Measurements from ENCODE around the gene VGLL1. TPM values are rescaled to one million over a fixed set of nuclear protein-coding genes. Genes with fewer than 3 reads are reported as not detected.

The VGLL1 gene, protein sequence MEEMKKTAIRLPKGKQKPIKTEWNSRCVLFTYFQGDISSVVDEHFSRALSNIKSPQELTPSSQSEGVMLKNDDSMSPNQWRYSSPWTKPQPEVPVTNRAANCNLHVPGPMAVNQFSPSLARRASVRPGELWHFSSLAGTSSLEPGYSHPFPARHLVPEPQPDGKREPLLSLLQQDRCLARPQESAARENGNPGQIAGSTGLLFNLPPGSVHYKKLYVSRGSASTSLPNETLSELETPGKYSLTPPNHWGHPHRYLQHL
- not detected for total RNA-seq

DNA sequence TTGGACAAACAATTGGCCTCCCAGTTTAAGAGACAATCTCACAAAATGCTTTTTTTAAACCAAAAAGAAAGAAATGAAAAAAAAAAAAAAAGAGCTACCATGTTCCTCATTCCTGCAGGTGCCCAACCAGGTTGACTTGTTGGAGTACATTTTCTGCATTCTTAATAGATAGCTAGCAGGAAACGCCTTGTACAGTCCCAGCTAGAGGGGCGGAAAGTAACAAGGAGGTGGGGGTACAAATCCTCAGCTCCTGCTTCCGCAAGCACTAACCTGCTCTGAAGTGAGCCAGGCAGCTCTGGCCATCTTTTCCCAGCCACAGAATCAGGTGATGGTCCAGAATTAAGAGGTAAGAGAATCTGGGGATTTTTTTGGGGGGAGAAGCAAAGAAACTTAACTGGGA is at the start of gene VGLL1:
VGLL1 (plus strand) TSS at position 265 of the 400 bp plus-strand sequence. CDS start 3,806 bp downstream, outside the sequence.
- H3K27ac ChIP-seq, result no peak within 1 kb of the TSS
- no peak for ATAC-seq (replicated peaks in 6 of 8)
- H3K4me1 ChIP-seq (replicated peaks in 1 of 2), result no peaks in the 10 kb centered on the region
- WGBS, 10 experiments, result 20 to 46% (median 41%) methylated on average over 2 to 3 of the region's 3 CpGs; no CpG with 5 or more reads in 7 of the 10 experiments
- no peak within 1 kb of the TSS for H3K4me3 ChIP-seq
- in situ Hi-C loops (cut with MboI; ENCODE audit: low pct_unique_long_range_greater_than_20kb in 2 of 9, low sequenced_read_pairs in 9 of 9, unreplicated experiment in 9 of 9), result no loop called here

DNA sequence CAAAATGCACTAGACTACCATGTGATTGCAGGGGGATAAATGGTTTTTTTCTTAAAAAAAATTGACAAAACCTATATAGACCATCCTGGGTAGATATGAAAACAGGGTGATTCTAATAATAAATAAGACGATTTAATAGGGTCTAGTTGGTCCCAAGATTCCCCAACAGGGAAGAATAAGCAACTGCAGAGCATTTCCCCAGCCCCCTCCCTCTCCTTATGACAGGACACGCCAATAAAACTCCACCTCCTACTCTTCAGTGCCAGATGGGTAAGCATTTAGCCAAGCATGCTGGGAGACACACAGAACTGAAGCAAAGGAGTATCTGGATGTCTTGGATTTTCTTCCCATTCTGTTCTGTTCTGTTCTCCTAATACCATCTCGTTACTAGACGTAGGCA is 44.4 kb upstream of the VGLL1 start, which contains the start of gene BRS3:
BRS3 (plus strand) TSS at position 301 of the 400 bp plus-strand sequence. CDS start 168 bp downstream, outside the sequence.
- no peak within 1 kb of the TSS for H3K4me3 ChIP-seq
- no peak within 1 kb of the TSS for H3K27ac ChIP-seq
- H3K4me1 ChIP-seq (replicated peaks in 1 of 2), result no peaks in the 10 kb centered on the region
- WGBS, 10 experiments, result 0 to 33% (median 24%) methylated on average over 1 to 4 of the region's 4 CpGs; no CpG with 5 or more reads in 7 of the 10 experiments
- in situ Hi-C loops (cut with MboI; ENCODE audit: low pct_unique_long_range_greater_than_20kb in 2 of 9, low sequenced_read_pairs in 9 of 9, unreplicated experiment in 9 of 9), result loop anchor here in 1 of 9 experiments (25.0 kb wide), 1 partner anchor 250 kb away; no protein-coding TSS in a partner anchor
- ATAC-seq (replicated peaks in 6 of 8), result no peak

DNA sequence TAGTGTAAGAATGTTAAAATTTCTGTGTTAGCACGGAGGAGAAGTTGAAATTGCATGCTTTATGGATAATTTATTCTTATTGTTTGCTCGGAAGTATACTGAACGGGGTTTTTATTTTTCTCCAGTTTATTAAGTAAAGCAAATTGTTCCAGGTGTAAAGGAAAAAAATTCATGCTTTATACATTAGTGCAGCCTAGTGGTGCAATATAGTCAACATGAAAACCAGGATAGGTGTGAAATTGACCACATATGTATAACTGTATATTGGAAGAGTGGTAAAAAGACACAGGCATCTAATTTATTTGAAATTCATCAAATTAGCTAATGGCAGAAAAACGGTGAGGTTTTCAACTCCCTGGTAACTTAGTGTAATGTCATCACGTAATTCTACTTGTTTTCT is 43.3 kb upstream of the VGLL1 start:
- in situ Hi-C loops (cut with MboI; ENCODE audit: low pct_unique_long_range_greater_than_20kb in 2 of 9, low sequenced_read_pairs in 9 of 9, unreplicated experiment in 9 of 9), result loop anchor here in 1 of 9 experiments (25.0 kb wide), 1 partner anchor 251 kb away; no protein-coding TSS in a partner anchor
- 0 to 73% (median 34%) methylated on average over 2 to 5 of the region's 5 CpGs; no CpG with 5 or more reads in 4 of the 10 experiments for WGBS, 10 experiments
- no peaks in the 10 kb centered on the region for H3K4me1 ChIP-seq (replicated peaks in 1 of 2)
- no peak for ATAC-seq (replicated peaks in 6 of 8)
- H3K4me3 ChIP-seq, result no peak overlapping the region
- no peak overlapping the region for H3K27ac ChIP-seq

DNA sequence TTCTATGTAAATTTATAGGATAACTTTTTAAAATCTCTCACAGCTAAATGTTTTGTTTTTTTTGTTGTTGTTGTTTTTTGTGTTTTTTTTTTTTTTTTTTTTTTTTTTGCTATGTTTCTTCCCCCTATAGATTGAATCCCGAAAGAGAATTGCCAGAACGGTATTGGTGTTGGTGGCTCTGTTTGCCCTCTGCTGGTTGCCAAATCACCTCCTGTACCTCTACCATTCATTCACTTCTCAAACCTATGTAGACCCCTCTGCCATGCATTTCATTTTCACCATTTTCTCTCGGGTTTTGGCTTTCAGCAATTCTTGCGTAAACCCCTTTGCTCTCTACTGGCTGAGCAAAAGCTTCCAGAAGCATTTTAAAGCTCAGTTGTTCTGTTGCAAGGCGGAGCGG is 40.2 kb upstream of the VGLL1 start:
- in situ Hi-C loops (cut with MboI; ENCODE audit: low pct_unique_long_range_greater_than_20kb in 2 of 9, low sequenced_read_pairs in 9 of 9, unreplicated experiment in 9 of 9), result loop anchor here in 1 of 9 experiments (25.0 kb wide), 1 partner anchor 255 kb away; no protein-coding TSS in a partner anchor
- H3K4me1 ChIP-seq (replicated peaks in 1 of 2), result peaks cover 0 to 2% of the 10 kb centered on the region in 2 donors
- no peak overlapping the region for H3K4me3 ChIP-seq
- 33 to 77% (median 50%) methylated on average over 2 to 5 of the region's 6 CpGs; no CpG with 5 or more reads in 5 of the 10 experiments for WGBS, 10 experiments
- ATAC-seq (replicated peaks in 6 of 8), result no peak
- no peak overlapping the region for H3K27ac ChIP-seq

DNA sequence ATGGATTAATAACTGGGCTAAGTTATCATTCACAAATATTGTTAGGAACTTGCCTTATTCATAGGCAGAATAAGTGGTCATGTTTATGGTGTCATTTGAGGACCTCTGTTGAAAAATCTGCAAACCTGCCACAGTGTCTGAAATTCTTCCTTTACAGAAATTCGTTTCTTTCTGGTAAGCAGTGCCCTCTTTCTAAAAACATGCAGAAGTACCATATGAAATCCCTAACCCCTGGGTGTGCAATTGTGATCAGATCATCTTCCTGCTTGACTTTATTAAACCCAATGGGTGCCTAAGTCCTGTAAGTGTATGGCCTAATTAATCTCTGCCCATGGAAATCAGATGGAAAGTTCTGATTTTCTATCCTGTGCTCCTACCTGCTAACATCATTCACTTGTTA is 39.0 kb upstream of the VGLL1 start:
- H3K27ac ChIP-seq, result no peak overlapping the region
- H3K4me3 ChIP-seq, result no peak overlapping the region
- ATAC-seq (replicated peaks in 6 of 8), result no peak
- H3K4me1 ChIP-seq (replicated peaks in 1 of 2), result peaks cover 0 to 2% of the 10 kb centered on the region in 2 donors
- in situ Hi-C loops (cut with MboI; ENCODE audit: low pct_unique_long_range_greater_than_20kb in 2 of 9, low sequenced_read_pairs in 9 of 9, unreplicated experiment in 9 of 9), result loop anchor here in 1 of 9 experiments (25.0 kb wide), 1 partner anchor 256 kb away; no protein-coding TSS in a partner anchor
- 13% methylated on average over 1 of the region's 1 CpG; no CpG with 5 or more reads in 9 of the 10 experiments for WGBS, 10 experiments

DNA sequence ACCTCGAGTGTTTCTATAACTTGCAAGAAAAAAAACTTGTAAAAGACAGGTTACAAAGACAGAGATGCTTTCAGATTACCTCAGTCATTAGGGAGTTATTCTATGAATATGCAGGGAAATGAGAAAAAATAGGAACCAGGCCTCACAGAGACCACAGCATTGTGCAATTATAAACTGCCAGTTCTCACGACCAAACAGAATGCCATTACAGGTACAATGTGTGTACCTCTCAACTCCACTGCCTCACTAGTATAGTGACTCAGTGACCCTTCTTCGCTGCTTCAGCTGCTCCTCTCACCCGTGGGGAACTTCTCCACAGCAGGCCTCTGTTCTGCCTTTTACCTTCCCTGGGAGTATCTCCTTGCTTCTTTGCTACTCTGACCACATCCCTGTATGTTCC is 37.0 kb upstream of the VGLL1 start:
- peaks cover 0 to 7% of the 10 kb centered on the region in 2 donors for H3K4me1 ChIP-seq (replicated peaks in 1 of 2)
- 32 to 100% (median 73%) methylated on average over 1 to 4 of the region's 4 CpGs; no CpG with 5 or more reads in 7 of the 10 experiments for WGBS, 10 experiments
- in situ Hi-C loops (cut with MboI; ENCODE audit: low pct_unique_long_range_greater_than_20kb in 2 of 9, low sequenced_read_pairs in 9 of 9, unreplicated experiment in 9 of 9), result loop anchor here in 1 of 9 experiments (25.0 kb wide), 1 partner anchor 258 kb away; no protein-coding TSS in a partner anchor
- H3K27ac ChIP-seq, result no peak overlapping the region
- no peak for ATAC-seq (replicated peaks in 6 of 8)
- no peak overlapping the region for H3K4me3 ChIP-seq

DNA sequence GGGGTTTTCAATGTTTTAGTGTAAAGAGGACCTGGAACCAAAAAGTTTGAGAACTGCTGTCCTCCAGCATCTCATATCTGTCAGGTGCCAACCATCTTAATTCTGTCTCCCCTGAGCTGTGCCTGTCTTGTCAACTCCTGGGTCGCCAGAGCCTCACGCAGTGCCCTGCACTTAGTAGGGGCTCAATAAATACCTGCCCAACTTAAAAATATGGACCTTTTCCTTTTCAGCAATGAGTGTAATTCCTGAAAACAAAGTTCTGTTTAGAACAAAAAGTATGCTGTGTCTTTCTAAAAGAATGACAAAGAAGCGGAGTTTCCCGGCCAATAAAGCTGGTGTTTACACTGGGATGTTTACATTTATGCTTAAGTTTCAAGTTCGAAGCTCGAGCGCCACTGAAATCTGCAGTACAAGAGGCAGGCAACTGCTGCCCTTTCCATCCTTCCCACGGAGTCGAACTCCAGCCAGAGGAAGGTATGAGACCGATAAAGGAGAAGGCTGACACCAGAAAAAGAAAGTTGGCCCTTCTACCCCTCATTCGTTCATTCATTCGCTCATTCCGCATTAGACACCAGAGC is 35.7 kb upstream of the VGLL1 start:
- 0 to 48% (median 3%) methylated on average over 1 to 10 of the region's 13 CpGs; no CpG with 5 or more reads in 3 of the 10 experiments for WGBS, 10 experiments
- peak overlapping the region; percentile 97 to 98 for H3K27ac ChIP-seq
- ATAC-seq (replicated peaks in 6 of 8), result peak in 1 of 8 experiments; percentile 4
- in situ Hi-C loops (cut with MboI; ENCODE audit: low pct_unique_long_range_greater_than_20kb in 2 of 9, low sequenced_read_pairs in 9 of 9, unreplicated experiment in 9 of 9), result loop anchor here in 1 of 9 experiments (25.0 kb wide), 1 partner anchor 259 kb away; no protein-coding TSS in a partner anchor
- peaks cover 0 to 7% of the 10 kb centered on the region in 2 donors for H3K4me1 ChIP-seq (replicated peaks in 1 of 2)
- peak overlapping the region; percentile 52 to 83 (median 72) for H3K4me3 ChIP-seq

DNA sequence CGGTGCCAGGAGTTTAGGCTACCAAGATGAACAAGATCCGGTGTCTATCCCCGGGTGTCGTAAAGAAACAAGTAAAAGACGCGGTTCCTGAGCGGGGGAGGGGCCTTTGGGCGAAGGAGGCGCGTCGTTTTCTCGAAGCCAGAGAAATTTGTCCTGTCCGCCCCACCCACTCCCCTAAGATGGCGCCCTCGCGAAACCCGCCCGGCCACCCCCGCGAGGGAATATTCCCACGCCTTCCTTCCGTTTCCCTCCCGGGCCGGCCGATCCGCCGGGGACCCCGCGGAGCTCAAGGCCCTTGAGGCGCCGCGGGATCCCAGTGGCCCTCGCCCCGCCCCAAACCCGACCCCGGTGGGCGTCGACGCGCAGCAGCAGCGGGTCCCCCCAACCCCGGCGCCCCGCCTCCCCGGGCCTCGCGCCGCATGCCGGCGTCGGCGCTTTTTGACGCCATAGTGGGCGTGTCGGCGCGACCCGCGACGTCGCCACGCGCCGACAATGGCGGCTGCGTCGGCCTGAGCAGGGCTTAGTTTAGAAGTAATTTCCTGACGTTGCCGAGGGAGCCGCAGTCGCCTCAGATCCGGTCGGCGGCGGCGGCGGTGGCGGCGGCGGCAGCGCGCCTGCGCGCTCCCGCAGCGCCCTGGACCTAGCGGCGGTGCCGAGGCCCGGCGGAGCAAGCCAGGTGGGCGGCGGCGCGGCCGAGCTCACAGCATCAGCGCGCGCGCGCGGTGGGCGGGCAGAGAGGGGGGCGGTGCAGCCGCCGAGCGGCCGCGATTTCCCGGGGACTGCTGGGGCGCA is 35.1 kb upstream of the VGLL1 start:
- peak overlapping the region; percentile 52 to 83 (median 72) for H3K4me3 ChIP-seq
- H3K27ac ChIP-seq, result peak overlapping the region; percentile 97 to 98
- peaks cover 0 to 7% of the 10 kb centered on the region in 2 donors for H3K4me1 ChIP-seq (replicated peaks in 1 of 2)
- 0% methylated on average over 1 of the region's 111 CpGs; no CpG with 5 or more reads in 9 of the 10 experiments for WGBS, 10 experiments
- peak; percentile 78 to 90 (median 88) for ATAC-seq (replicated peaks in 6 of 8)
- in situ Hi-C loops (cut with MboI; ENCODE audit: low pct_unique_long_range_greater_than_20kb in 2 of 9, low sequenced_read_pairs in 9 of 9, unreplicated experiment in 9 of 9), result loop anchor here in 1 of 9 experiments (25.0 kb wide), 1 partner anchor 260 kb away; no protein-coding TSS in a partner anchor

DNA sequence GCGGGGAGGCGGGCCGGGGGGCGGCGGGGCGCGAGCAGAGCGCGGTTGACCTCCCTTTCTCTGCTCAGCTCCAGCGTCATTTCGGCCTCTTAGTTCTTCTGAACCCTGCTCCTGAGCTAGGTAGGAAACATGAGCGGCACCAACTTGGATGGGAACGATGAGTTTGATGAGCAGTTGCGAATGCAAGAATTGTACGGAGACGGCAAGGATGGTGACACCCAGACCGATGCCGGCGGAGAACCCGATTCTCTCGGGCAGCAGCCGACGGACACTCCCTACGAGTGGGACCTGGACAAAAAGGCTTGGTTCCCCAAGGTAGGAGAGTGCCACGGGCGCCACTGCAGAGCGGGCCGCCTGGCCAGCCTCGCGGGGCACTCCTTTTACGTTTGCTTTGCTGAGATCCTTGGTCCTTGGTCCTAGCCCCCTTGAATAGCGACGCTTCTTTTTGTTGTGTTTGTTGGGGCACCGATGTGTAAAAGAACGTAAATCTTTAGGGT is 34.4 kb upstream of the VGLL1 start, which contains the start of gene HTATSF1:
HTATSF1 (plus strand) TSS at position 37 of the 497 bp plus-strand sequence; CDS start at position 130, 93 bp downstream.
- peak; percentile 5 to 32 (median 18) for ATAC-seq (replicated peaks in 6 of 8)
- in situ Hi-C loops (cut with MboI; ENCODE audit: low pct_unique_long_range_greater_than_20kb in 2 of 9, low sequenced_read_pairs in 9 of 9, unreplicated experiment in 9 of 9), result loop anchor here in 1 of 9 experiments (25.0 kb wide), 1 partner anchor 260 kb away; no protein-coding TSS in a partner anchor
- peak within 1 kb of the TSS; percentile 52 to 83 (median 72) for H3K4me3 ChIP-seq
- peak within 1 kb of the TSS; percentile 97 to 98 for H3K27ac ChIP-seq
- 0 to 25% (median 10%) methylated on average over 2 to 19 of the region's 35 CpGs; no CpG with 5 or more reads in 7 of the 10 experiments for WGBS, 10 experiments
- H3K4me1 ChIP-seq (replicated peaks in 1 of 2), result peaks cover 0 to 7% of the 10 kb centered on the region in 2 donors

DNA sequence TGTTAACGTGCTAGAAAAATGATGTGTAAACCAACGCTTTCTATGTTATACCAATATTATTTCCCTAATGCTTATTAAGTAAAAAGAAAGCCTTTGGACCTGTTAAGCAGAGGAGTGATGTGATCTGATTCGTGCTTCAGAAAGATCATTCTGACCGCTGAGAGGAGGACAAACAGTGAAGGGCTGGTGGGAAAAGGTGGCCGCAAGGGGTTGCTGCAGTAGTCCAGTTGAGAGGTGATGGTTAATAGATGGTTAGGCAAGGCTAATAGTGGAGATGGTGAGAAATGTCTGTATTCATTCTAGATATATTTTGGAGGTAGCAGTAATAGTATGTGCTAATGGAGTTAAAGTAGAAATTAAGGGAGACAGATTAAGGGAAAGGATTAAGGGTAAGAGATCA is 12.9 kb upstream of the VGLL1 start:
- in situ Hi-C loops (cut with MboI; ENCODE audit: low pct_unique_long_range_greater_than_20kb in 2 of 9, low sequenced_read_pairs in 9 of 9, unreplicated experiment in 9 of 9), result no loop called here
- ATAC-seq (replicated peaks in 6 of 8), result no peak
- WGBS, 10 experiments, result 10 to 100% (median 57%) methylated on average over 1 to 3 of the region's 5 CpGs; no CpG with 5 or more reads in 5 of the 10 experiments
- no peak overlapping the region for H3K4me3 ChIP-seq
- no peaks in the 10 kb centered on the region for H3K4me1 ChIP-seq (replicated peaks in 1 of 2)
- H3K27ac ChIP-seq, result no peak overlapping the region

DNA sequence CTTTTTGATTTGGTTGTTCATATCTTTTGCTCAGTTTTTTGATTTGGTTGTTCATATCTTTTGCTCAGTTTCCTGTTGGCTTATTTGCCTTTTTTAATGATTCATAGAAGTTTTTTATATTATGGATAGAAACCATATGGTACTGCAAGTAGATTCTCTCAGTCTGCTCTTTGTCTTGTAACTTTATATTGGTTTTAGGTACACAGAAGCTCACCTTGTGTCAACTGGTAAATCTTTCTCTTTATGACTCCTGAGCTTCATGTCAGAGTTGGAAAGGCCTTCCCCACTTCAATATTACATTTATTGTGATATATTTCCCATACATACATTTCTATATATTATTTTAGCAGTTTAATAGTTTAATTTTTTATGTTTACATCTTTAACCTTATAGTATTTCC is 8.2 kb upstream of the VGLL1 start:
- no peak for ATAC-seq (replicated peaks in 6 of 8)
- Histone ChIP-seq H3K4me1 (replicated peaks in 1 of 2) (no peaks in the 10 kb centered on the region), H3K27ac (no peak overlapping the region), H3K4me3 (no peak overlapping the region)
- in situ Hi-C loops (cut with MboI; ENCODE audit: low pct_unique_long_range_greater_than_20kb in 2 of 9, low sequenced_read_pairs in 9 of 9, unreplicated experiment in 9 of 9), result no loop called here

Measured in motor neuron (in vitro differentiated cells).